ENCODE results near the gene HTRA3.

GRCh38 chr4:8264106-8264505 lies 5.4 kb upstream of the HTRA3 start:
- peak; percentile 40 for TF ChIP-seq EP300 (conservative IDR thresholded peaks at IDR 0.05; ENCODE audit: poor library complexity, severe bottlenecking)
- no peak for TF ChIP-seq SMC3 (conservative IDR thresholded peaks at IDR 0.05; ENCODE audit: poor library complexity)

Data from neural cell (in vitro differentiated cells).